Renal cortical epithelial cell (primary cell): Measurements from ENCODE around the gene ADRA2C. TPM values are rescaled to one million over a fixed set of nuclear protein-coding genes. Genes with fewer than 3 reads are reported as not detected.

ENCODE experiments used
- DNase-seq: peaks from one replicate; pipeline ENCODE4 v3.0.0-alpha.2; 2011; ENCODE audit warnings: low read depth
- total RNA-seq: library from RNA; depleted of rRNA; stranded (reverse); fragments of >200 nt; gene quantifications from 2 replicates; pipeline ENCODE4 v1.2.3, GENCODE V29; 2014

Gene ADRA2C
- total RNA-seq, 1 donor from 2014 or later, result 1.8 TPM

DNA sequence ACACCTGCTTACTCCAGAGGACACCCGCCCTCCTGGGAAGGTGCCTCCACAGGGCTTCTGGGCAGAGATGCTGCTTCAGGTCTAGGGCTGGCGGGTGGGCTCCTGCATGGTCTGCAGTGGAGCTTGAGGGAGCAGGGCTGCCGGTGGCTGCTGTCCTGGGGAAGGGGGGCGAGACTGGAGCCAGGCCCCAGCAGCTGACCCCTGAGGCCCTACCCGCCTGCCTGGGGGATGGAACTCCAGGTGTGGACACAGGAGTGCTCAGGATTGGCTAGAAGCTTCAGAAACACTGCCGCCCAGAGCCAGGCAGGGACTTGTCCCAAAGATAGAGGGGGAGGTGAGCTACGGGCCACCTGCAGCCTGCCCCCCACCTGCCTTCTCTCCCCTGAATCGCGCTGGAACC lies 33.0 kb upstream of the ADRA2C start:
- no peak for DNase-seq

DNA sequence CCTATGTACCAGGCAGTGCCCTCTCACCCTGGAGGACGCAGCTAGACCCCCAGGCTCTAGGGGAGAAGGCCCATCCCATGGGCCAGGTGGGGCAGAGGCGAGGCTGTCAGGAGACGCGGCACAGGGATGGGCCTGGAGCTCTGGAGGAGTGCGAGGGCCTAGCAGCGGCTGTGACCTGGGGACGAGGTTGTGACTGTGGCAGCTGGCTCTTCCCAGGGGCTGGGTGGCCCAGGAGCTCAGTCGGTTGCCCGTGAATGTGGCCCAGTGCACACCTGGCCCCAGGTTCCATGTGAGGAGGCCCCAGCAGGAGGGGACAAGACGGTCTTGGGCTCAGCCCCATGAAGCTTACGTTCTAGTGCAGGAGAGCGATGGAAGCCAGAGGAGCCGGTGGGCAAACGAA lies 31.0 kb upstream of the ADRA2C start:
- no peak for DNase-seq

DNA sequence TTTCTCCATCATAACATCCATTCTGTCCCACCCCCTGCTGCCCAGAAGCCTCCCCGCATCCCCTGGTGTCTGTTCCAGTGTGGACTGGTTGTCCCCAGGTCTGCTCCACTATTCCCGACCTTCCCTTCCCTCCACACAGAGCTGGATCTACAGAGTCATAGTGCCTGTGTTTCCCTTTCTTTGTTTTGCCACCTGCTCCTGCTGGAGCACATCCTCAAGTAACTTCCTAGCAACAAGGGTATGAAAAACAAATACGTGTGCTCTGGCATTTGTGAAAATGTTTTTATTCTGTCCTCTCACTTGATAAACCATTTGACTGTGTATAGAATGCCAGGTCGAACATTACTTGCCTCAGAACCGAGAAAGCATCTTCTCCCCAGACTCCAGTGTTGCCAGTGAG lies 29.9 kb upstream of the ADRA2C start:
- DNase-seq, result no peak

DNA sequence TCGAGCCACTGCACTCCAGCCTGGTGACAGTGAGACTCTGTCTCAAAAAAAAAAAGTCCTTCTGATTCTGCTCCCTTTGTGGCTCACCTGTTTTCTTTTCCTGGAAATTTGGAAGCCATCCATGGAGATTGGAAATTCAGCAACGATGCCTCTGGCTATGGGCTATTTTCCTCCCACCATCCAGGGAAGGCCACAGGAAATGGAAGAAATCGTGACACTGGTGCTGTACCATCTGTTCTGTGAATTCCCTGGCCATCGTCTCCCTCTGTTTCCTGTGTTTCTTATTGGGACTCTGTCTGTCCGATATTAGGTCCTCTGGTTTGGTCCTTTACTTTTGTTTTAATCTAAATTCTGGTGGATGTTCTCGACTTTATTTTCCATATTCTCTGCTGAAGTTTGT lies 29.4 kb upstream of the ADRA2C start:
- DNase-seq, result no peak

DNA sequence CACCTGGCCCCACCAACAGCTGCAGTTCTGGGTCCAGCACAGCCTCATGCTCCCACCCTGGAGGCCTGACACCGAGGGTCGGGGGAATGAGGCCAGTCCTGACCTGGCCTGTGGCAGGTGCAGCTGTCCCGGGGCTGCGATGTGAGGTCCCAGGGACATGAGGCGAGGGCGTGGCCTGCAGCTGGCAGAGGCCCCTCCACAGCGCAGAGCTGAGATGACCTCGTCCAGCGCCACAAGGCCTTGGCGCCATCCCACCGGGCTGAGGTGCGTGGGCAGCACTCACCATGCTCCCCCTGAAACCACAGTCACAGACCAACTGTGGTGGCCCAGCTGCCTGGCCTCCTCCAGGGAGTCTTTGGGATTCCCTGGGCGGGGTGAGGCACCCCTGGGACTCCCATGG lies 26.6 kb upstream of the ADRA2C start:
- DNase-seq, result no peak

DNA sequence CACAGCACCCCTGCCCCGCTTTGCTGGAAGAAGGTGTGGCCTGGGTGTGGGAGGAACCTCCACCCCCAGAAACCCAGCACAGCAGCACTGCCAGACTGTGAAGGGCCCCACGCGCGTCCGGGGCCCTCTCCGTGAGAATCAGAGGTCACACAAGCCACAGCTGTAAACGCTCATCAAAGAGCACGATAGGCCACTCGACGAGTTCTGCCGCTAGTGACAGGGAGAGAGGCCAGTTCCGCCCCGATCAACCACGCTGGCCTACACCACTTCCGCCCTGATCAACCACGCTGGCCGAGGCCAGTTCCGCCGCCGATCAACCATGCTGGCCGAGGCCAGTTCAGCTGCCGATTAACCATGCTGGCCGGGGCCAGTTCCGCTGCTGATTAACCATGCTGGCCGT lies 25.9 kb upstream of the ADRA2C start:
- DNase-seq, result no peak

DNA sequence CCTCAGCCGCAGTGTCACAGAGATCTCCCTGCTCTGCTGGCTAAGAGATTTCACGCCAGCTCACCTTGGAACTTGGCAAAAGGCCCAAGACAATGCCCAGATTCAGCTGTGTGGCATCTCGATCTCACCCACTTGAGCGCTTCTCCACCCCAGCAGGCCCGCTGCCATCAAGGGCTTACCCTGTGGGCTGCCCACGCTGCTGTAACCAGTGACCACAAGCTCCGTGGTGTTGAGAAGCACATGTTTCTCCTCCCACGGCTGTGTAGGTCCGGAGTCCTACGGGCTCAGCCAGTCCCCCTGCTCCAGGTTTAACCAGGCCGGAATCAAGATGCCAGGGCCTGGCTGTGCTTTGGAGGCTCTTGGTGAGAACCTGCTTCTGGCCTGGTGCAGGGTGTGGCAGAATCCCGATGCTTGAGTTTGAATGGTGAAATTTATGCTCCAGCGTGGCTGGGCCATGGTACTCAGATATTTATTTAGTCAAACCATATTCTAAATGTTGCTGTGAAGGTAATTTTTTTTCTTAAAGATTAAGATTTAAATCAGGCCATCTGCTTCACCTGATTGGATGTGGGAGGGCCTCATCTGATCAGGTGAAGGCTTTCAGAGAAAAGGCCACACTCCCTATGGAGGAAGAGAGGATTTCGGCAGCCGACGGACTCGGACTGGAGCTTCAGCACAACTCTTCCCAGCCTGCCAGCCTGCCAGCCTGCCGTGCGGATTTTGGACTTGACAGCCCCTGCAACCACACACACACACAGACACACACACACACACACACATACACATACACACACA lies 24.8 kb upstream of the ADRA2C start:
- DNase-seq, result no peak

DNA sequence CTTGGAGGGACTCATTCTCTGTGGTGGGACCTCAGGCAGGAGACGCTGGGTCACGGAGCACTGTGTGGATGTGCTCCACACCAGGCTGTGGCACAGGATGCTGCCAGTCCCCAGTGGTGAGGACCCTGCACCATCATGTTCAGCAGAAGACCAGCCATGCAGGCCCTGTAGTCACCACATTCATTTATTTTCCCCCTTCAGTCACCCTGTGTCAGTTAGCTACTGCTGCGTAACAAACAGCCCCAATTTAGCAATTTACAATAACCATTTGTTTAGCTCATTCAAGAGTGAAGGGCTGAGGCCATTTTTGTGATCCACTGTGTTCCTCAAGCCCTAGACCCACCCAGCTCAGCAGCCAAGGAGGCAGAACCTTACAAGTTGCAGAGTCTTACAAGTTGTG lies 23.6 kb upstream of the ADRA2C start:
- DNase-seq, result no peak

DNA sequence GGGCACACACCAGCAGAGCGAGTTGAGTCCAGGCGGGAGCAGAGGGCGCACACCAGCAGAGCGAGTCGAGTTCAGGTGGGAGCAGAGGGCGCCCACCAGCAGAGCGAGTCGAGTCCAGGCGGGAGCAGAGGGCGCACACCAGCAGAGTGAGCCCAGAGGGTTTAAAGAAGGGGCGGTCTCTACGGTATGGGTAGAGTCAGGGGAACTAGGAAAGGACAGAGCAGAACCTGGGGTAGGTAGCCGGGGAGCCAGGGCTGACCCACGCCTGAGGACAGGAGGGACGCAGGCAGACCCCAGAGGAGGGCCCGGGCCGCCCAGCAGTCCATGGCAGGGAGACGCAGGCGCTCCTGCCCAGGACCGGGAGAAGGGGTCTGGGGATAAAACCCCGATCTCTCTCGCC lies 22.0 kb upstream of the ADRA2C start:
- no peak for DNase-seq

DNA sequence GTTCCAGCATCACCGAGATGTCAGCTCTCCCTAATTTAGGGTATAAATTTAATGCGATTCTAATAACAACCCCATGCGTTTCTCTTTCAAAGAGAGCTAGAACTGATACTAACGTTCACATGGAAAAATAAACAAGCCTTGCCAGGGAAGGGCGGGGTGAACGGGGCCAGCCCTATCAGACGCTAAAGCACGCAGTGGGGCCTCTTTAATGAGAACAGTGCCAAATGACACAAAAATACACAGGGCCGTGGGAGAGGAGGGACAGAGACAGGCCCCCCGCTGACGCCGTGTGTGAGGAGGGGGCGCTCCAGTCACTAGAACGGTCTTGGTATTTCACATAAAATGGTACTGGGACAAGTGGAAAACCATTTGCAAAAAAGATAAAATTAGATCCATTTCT lies 21.3 kb upstream of the ADRA2C start:
- DNase-seq, result no peak

DNA sequence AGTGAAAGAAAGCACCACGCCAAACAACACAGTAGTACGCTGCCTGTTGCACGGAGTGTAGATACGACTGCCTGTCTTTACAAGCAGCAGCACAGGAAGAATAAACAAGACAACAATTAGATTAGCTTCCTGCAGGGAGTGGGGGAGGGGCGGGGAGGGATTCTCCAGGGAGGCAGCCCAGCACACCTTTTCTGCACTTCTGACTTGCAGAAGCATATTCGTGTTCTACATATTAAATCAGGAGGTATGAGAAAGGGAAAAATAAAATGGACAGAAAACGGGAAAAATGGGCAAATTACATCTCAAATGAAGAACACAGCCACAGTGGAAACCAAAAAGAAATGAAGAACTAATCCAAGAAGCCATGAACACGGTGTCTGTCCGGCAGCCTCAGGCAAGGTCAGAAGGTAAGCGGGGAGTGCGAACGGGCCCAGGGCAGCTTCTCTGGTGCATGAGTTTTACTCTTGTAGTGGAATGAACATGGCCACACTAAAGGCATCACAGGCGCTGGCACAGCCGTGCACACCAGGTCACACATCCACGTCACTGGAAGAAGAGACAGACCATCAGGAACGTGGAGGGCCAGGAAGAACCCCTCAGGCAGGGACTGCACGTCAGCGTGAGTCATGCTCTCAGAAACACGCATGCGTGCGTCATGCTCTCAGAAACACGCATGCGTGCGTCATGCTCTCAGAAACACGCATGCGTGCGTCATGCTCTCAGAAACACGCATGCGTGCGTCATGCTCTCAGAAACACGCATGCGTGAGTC lies 20.1 kb upstream of the ADRA2C start:
- DNase-seq, result no peak

DNA sequence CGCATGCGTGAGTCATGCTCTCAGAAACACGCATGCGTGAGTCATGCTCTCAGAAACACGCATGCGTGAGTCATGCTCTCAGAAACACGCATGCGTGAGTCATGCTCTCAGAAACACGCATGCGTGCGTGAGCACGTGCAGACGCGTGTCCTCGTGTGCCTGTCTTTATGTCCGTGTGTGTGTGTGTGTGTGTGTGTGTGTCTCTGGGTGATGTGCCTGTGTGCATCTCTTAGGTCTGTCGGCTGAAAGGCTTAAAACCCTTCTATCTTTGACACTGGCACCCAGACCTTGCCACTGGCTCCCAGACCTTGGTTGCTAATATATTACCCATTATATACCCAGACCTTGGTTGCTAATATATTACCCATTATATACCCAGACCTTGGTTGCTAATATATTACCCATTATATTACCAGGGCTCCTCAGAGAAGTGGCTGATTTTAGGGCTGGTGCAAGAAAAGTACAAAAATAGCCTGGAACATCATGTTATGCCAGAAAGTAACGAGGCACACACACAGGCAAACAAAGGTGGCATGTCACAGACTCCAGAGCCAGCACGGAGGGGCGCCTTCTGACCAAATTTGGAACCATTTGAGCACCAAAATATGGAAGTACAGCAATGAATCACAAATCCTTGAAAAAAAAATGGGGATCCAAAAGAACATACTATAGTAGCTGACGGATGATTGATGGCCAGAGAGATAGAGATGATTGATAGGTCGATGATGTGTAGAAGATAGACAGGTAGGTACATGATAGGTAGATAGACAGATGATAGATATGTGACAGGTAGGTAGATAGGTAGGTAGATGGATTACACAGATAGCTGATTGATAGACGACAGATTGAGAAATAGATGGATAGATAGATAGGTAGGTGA lies 19.2 kb upstream of the ADRA2C start:
- DNase-seq, result no peak

DNA sequence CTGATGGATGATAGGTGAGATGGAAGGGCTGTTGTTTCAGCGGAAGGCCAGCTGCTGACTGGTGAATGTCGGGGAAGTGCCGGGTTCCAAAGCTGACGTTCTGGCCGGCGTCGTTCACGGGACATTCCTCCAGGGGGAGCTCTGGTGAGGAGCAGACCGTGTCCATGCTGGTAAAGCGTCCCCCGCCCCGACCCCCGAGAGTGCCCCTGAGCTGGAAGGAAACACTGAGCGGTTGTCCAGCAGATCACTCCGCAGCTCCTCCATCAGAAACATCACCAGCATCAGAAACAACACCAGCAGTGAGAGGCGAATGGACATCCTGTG lies 18.6 kb upstream of the ADRA2C start:
- DNase-seq, result no peak

DNA sequence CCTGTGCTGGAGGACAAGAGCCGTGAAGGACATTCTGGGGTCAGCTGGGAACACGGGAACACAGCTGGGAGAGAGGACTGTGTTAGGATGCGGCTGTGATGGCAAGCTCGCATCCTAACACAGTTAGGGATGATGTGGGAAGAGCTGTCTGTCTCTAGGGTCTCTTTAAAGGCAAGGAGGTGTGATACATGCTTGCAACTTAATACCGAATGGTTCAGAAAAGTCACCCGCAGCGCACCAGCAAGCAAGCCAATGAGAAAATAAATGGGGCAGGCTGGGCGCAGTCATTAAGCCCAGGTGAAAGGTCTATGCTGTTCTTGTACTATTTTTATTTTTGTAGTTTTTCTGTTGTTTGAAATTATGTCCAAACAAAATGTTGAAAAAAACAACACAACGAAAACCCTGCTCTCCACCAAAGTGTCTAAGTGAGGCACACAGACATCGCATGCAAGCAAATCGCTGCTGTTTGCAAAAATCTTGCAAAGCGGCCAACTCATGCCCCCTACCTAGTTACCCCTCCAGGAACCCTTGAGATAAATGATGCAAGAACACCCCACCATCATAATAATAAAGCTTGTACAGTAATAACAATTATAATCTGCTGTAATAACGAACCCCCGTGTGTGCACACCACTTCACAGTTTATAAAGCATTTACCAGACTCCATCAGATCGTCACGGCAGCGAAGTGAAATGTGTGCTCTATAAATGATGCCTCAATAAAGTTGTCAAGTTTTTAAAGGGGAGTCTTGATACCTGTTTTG lies 17.9 kb upstream of the ADRA2C start:
- DNase-seq, result no peak

DNA sequence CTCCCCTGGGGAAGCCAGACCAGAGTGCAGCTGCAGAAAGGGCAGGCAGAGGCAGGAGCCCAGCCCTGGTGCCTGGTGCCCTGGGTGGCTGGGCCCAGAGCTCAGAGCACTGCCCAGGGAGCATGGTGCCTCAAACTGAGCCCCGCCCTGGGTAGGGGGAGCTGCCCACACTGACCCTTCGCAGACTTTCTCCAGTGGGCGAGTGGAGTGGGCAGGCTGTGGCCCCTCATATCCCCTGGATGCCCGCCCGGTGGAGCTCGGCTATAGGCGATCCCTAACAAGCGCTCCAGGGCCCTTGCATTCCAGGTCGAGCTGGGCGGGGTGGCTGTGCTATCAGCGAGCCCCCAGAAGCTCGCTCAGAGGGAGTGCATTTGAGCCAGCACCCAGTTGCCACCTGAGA lies 17.1 kb upstream of the ADRA2C start:
- no peak for DNase-seq

DNA sequence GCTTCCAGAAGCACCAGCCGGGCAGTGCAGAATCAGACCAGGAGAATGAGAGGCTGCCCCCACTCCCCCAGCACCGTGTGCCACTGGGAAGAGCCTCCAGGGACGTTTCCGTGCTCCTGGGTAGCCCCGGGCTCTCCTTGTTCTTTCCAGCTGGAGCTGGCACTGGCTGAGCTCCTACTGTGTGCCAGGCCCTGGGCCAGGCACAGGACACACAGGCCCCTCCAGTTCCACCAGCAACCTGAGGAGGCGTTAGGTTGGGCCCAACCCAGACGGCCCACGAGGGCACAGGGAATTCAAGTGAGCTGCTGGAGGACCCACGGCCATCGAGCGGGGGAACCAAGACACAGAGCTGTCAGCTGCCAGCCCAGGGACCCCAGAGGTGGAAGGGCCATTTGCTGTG lies 15.9 kb upstream of the ADRA2C start:
- DNase-seq, result no peak

DNA sequence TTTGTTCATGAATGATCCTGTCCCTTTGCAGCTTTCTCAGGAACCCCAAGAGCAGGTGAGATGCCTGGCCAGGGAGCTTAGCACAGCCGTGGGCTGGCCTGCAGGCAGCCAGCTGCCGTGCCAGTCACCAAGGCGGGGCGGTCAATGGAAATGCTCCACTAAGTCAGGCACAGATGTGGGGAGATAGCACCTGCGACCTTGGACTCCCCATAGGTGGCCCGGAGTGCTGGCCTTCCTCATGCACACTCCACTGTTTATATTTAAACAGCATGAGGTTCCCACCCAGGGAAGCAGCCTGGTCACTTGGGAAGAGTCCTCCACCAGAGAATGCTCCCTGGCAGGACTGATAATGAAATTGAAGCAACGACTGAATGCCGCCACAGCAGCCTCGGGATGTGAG lies 14.2 kb upstream of the ADRA2C start:
- no peak for DNase-seq

DNA sequence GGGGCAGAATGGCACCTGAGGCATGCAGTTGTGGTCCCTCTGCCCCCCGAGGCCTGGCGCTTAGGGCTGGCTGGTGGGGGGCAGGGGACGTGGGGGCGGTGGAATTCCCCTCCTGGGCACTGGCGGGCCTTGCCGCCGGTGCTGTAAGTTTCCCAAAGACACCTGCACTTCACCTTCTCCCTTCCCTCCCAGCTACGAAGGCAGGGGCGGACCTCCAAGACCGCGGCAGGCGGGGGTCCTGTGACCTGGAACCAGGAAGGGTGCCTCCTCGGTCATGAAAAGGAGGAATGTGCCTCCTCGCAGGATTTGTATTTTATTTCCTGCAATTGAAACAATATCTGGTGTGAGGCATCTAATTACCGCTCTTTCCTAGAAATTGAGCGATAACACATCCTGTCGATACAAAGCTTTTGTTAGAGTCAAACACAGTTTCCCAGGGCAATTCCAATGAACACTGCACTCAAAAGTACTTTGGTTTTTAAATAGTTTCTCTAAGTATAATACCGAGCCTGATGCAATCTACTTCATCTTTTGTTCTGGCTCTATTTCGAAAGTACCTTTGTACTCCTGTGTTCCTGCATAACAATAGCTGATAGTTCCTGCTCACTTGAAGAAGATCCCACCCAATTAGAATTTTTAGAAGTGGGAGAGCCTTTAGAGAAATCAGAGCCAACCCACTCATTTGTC lies 12.3 kb upstream of the ADRA2C start:
- no peak for DNase-seq

DNA sequence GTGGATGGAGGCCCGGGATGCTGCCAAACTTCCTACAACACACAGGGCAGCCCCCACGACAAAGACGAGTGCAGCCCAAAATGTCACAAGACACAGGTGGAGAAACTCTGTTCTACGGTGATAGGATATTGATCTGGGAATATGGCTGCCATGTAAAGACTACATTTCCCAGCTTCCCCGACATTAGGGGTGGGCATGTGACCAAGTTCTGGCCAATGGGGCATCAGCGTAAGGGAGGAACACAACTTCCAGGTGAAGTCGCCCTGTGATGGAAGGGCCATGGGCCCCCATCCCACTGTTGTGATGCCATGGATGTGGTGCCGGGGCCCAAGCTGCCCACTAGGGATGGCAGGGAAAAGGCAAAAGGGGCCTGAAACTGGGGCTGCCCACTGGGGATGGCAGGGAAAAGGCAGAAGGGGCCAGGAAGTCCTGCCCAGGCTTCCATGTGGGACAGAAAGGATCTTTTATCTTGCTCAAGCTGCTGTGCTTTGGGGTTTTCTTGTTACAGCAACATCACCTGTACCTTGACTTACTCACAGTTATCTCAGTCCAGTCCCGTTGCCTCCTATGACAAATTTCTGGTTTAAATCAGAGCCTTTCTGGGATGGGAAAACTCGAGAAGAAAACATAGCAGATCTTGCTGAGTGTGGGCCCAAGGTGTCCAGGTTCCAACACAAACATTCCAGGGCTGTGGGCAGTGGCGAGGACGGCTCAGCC lies 9.7 kb upstream of the ADRA2C start:
- DNase-seq, result no peak

DNA sequence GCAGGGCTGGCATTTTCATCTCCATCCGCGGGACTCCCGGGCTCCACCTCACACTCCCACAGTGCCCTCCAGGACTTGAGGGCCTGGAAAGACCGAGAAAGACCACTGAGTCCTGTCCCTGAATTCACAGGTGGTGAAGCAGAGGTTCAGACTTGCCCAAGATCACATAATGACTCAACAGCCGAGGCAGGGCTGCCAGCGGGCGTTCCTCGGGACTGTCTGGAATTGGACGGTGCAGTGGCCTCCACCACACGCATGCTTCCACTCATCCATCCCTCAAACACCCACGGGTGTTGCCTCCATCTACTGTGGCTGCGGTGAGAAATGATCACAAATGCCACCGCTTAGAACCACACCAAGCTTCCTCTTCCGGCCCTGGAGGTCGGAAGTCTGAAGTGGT lies 6.9 kb upstream of the ADRA2C start:
- DNase-seq, result no peak

DNA sequence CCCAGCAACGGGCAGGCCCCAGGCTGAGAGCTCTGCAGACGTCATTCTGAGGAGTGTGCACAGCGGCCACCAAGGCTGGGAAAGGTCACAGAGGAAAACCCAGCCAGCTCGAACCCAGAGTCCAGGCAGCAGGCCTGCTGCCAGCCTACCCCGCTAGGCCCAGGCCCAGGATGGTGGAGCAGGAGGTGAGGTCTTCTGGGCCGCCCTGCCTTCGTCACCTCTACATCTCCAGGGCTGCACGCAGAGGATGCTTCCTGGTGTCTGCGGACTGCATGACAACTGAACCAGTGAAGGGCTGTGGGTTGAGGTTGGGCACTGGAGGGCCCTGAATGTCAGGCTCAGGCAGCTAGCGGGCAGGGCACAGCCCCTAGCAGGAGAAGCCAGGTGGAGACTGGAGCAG lies 5.8 kb upstream of the ADRA2C start:
- no peak for DNase-seq
